Ramos (cell line): ENCODE measurements around the gene CNGA2.

Source experiments
- in situ Hi-C: fragments of 300-500 bp; cut with MboI; formaldehyde crosslinking; loops from one replicate; pipeline ENCODE4 v1.14.3; 2022; ENCODE audit warnings: low sequenced_read_pairs; ENCODE audit not compliant: unreplicated experiment

CNGA2 gene

GRCh38 chrX:151734446-151734845 lies at the start of gene CNGA2:
CNGA2 (plus strand) TSS chrX:151734746; CDS start chrX:151738484, 3,738 bp downstream.
- in situ Hi-C loops: no loop called here

DNA sequence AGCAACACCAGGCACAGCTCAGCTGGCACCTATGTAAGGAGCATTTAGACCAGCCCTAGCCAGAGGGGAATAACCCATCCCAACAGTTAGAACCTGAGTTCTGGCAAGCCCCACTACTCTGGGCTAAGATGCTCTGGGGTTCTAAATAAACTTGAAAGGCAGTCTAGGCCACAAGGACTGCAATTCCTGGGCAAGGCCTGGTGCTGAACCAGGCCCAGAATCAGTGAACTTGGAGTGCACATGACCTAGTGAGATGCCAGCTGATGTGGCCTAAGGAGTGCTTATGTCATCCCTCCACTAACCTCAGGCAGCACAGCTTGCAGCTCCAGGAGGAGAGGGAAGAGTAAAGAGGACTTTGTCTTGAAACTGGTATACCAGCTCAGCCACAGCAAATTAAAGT lies 46.9 kb upstream of the CNGA2 start:
- in situ Hi-C loops: loop anchor here (10.0 to 25.0 kb wide), 2 partner anchors 533 to 900 kb away; no protein-coding TSS in a partner anchor

- in situ Hi-C loops: loop anchor here (10.0 to 25.0 kb wide), 2 partner anchors 534 to 901 kb away; no protein-coding TSS in a partner anchor
Measured at GRCh38 chrX:151688695-151689094, 45.9 kb upstream of the CNGA2 start.

- in situ Hi-C loops: loop anchor here (25.0 kb wide), 1 partner anchor 906 kb away; no protein-coding TSS in a partner anchor
Measured at GRCh38 chrX:151692825-151693224, 41.7 kb upstream of the CNGA2 start.

GRCh38 chrX:151694121-151694520 lies 40.4 kb upstream of the CNGA2 start:
- in situ Hi-C loops: loop anchor here (25.0 kb wide), 1 partner anchor 907 kb away; no protein-coding TSS in a partner anchor

GRCh38 chrX:151694661-151695582 lies 39.6 kb upstream of the CNGA2 start, which contains the start of gene PRRG3:
PRRG3 (plus strand) TSS chrX:151695458; CDS start chrX:151698815, 3,357 bp downstream.
- in situ Hi-C loops: loop anchor here (25.0 kb wide), 1 partner anchor 908 kb away; no protein-coding TSS in a partner anchor

- in situ Hi-C loops: loop anchor here (25.0 kb wide), 1 partner anchor 908 kb away; no protein-coding TSS in a partner anchor
Measured at GRCh38 chrX:151695583-151696340, 38.8 kb upstream of the CNGA2 start.

DNA sequence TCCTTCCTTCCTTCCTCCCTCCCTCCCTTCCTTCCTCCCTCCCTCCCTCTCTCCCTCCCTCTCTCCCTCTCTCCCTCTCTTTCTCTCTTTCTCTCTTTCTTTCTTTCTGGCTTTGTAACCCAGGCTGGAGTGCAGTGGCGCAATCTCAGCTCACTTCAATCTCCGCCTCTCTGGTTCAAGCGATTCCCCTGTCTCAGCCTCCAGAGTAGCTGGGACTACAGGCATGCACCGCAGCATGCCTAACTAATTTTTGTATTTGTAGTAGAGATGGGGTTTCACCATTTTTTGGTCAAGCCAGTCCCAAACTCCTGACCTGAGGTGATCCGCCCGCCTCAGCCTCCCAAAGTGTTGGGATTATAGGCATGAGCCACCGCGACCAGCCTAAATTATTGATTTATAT lies 37.5 kb upstream of the CNGA2 start:
- in situ Hi-C loops: loop anchor here (25.0 kb wide), 1 partner anchor 910 kb away; no protein-coding TSS in a partner anchor

GRCh38 chrX:151697522-151697921 lies 37.0 kb upstream of the CNGA2 start:
- in situ Hi-C loops: loop anchor here (25.0 kb wide), 1 partner anchor 910 kb away; no protein-coding TSS in a partner anchor

DNA sequence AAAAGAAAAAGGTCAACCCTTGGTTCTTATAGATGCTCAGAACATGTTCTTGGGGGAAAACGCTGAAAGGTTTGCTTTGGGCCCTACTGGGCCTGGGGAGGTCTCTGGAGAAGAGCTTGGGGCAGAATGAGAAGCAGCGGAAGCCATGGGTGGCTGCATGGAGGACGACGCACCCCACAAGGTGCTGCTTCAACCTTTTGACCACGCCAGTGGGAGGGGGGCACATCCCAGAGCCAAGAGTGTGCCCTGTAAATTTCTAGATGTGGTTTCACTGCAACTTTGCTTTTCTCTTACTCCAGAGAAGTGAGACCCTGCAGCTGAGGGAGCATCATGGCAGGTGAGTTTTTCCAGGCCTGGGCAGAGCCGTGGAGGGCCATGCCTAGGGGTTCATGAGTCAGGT lies 36.1 kb upstream of the CNGA2 start:
- in situ Hi-C loops: loop anchor here (25.0 kb wide), 1 partner anchor 911 kb away; no protein-coding TSS in a partner anchor

GRCh38 chrX:151699746-151700145 lies 34.8 kb upstream of the CNGA2 start:
- in situ Hi-C loops: loop anchor here (25.0 kb wide), 1 partner anchor 912 kb away; no protein-coding TSS in a partner anchor

- in situ Hi-C loops: no loop called here
Measured at GRCh38 chrX:151700581-151700980, 34.0 kb upstream of the CNGA2 start.

DNA sequence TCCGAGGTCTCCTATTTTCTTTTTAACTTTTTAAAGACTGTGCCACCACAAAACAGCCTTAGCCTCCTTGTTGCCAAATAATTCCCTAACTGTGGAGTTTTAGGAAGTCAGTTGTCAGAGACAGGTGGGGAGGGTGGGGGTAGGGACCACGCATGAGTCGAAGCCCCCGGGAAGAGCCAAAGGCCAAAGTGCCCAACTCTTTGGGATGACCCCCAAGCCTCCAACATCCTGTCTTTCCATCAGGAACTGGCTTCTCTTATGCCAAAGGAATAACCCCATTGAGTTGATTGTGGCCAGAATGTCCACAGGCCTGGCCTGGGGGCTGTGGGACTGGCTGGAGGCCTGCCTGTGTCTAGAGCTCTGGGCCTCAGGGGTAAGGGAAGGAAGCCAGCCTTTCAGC lies 33.5 kb upstream of the CNGA2 start:
- in situ Hi-C loops: no loop called here

DNA sequence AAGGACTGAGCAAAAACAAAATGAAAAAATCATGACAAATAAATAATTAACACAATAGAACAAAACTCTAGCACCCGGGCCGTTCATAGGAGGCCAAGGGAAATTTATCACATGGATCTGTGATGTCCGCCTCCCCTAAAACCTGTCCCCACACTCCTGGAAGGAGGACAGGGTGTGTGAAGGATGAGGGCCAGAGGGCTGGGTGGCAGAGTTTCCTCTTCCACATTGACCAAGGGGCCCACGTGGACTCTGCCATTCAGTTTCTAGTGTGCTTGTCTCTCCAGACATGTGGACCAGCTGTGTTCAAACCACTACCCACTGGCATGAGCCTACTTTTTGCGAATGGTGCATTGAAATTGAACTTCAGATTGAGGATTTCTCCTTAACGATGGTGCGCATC lies 33.0 kb upstream of the CNGA2 start:
- in situ Hi-C loops: no loop called here

GRCh38 chrX:151702026-151702714 lies 32.4 kb upstream of the CNGA2 start:
- in situ Hi-C loops: no loop called here

DNA sequence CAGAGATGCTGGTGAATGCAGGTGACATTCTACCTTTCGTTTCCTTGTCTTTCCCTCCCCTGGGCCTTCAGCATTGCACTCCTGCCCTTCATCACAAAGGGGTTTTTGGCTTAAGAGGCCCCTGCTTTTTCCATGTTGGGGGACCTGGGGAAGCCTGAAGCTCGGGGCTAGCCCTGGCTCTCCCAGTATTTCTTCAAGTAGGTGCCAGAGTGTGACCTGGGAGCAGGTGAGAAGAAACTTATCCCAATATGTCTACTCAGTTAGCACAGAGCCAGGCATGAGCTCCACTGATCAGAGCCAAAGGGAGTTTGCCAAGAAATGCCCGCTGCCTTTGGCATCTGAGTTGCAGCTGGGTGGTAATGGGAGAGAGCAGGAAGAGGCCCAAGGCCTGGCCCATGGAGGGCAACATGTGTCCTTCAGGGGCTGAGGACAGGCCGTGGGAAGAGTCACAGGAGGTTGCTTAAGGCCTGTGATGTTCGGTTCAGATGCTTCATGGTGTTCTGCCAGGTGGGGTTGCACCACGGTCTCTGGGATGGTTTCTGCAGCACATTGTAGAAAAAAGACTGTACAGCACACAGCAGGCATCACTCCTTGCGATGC lies 31.7 kb upstream of the CNGA2 start:
- in situ Hi-C loops: no loop called here

GRCh38 chrX:151703487-151703886 lies 31.1 kb upstream of the CNGA2 start:
- in situ Hi-C loops: no loop called here

DNA sequence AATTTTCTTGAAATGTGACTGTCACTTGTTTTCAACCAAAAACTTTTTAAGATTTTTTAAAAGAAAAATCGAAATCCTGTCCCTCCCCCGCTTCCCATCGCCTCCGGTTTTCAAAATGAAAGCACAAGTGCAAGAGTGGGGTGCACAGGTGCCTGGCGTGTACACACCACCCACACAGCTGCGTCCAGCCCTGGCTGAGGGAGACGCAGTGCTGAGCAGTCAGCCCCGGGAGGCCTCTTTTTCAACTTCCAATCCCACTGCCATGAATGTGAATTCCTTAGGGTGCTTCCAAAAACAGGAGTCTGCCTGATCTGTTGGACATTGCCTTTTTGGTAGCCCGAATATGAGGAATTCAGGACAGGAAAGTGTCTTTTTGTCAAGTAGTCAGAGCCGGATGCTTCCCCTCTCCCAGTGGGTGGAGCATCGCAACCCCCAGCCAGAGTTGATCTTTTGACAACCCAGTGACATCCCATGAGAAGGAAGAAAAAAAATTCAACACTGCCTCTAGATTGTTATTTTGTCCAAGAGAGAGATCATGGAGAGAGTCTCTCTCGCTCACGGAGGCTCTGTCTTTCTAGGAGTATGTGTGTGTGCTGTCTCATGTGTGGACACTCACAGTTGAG lies 30.4 kb upstream of the CNGA2 start:
- in situ Hi-C loops: no loop called here

DNA sequence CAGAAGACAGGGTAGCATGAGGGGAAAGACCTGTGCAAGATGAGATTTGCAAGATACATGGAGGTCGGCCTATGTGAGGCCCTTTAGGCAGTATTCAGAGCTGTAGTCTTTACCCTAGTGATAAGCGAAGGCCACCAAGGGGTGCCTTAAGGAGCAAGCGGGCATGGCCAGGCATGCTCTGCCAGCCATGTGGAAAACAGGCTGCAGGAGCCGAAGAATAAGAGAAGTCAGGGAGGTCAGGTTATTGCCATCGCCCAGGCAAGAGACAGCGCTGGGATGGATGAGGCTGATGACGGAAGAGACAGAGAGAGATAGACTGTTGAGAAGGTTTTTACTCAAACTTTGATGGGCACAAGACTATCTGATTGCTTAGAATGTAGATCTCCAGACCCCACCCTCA lies 25.7 kb upstream of the CNGA2 start:
- in situ Hi-C loops: no loop called here
